OCI-LY1 (cell line): ENCODE data around the gene NLRC3.

Experiments
- H2AFZ ChIP-seq: fragments of 200-600 bp; sonication (generic), shearing (Covaris generic); 2 replicates; pipeline ENCODE4 v1.6.0; 2014; ENCODE audit warnings: antibody characterized with exemption, mild to moderate bottlenecking, low read length
- H3F3A ChIP-seq: fragments of 200-600 bp; sonication (generic), shearing (Covaris generic); 2 replicates; pipeline ENCODE4 v1.6.0; 2014; ENCODE audit warnings: mild to moderate bottlenecking, antibody characterized with exemption, low read length, moderate library complexity; ENCODE audit not compliant: insufficient read depth
- H3K27ac ChIP-seq: fragments of 200-600 bp; sonication (generic); 2 replicates; pipeline ENCODE4 v1.5.1; 2014; ENCODE audit warnings: low read length, mixed run types, mild to moderate bottlenecking, low read depth; ENCODE audit not compliant: poor library complexity, severe bottlenecking
- H3K27me3 ChIP-seq: fragments of 200-600 bp; sonication (generic); 2 replicates; pipeline ENCODE4 v1.6.0; 2014; ENCODE audit warnings: antibody characterized with exemption, mild to moderate bottlenecking, low read length, moderate library complexity; ENCODE audit not compliant: insufficient read depth
- H3K36me3 ChIP-seq: fragments of 200-600 bp; sonication (generic); 2 replicates; pipeline ENCODE4 v1.6.1; 2014; ENCODE audit warnings: mild to moderate bottlenecking, antibody characterized with exemption, low read length, moderate library complexity, mixed read lengths; ENCODE audit not compliant: insufficient read depth
- H3K4me1 ChIP-seq: fragments of 200-600 bp; sonication (generic); 2 replicates; pipeline ENCODE4 v1.5.1; 2014; ENCODE audit warnings: mild to moderate bottlenecking, low read length, moderate library complexity; ENCODE audit not compliant: insufficient read depth, severe bottlenecking
- H3K4me2 ChIP-seq: fragments of 200-600 bp; sonication (generic), shearing (Covaris generic); 2 replicates; pipeline ENCODE4 v1.6.1; 2014; ENCODE audit warnings: low read length
- H3K4me3 ChIP-seq: fragments of 200-600 bp; sonication (generic); 2 replicates; pipeline ENCODE4 v1.5.1; 2014; ENCODE audit warnings: low read length, low read depth, mild to moderate bottlenecking, mixed read lengths; ENCODE audit not compliant: poor library complexity, severe bottlenecking
- H3K79me2 ChIP-seq: fragments of 200-600 bp; shearing (Covaris generic); 2 replicates; pipeline ENCODE4 v1.6.1; 2016; ENCODE audit warnings: mixed run types, low read length, mixed read lengths; ENCODE audit not compliant: insufficient read depth
- H3K9ac ChIP-seq: fragments of 200-600 bp; sonication (generic), shearing (Covaris generic); 2 replicates; pipeline ENCODE4 v1.6.1; 2014; ENCODE audit warnings: mild to moderate bottlenecking, low read length, mixed read lengths
- H3K9me2 ChIP-seq: fragments of 200-600 bp; sonication (generic), shearing (Covaris generic); 2 replicates; pipeline ENCODE4 v1.6.1; 2014; ENCODE audit warnings: low read depth, mild to moderate bottlenecking, low read length, mixed read lengths
- H3K9me3 ChIP-seq: fragments of 200-600 bp; shearing (Covaris generic); 2 replicates; pipeline ENCODE4 v1.6.1; 2014; ENCODE audit warnings: low read length, mixed read lengths
- H4K20me1 ChIP-seq: fragments of 200-600 bp; sonication (generic), shearing (Covaris generic); 2 replicates; pipeline ENCODE4 v1.6.0; 2016; ENCODE audit warnings: mild to moderate bottlenecking, low read length; ENCODE audit not compliant: insufficient read depth
- EZH2 ChIP-seq: fragments of 200-600 bp; sonication (generic), shearing (Covaris generic); IDR thresholded peaks from 2 replicates; pipeline ENCODE4 v1.8.0; 2017; ENCODE audit warnings: borderline replicate concordance, mixed run types, mild to moderate bottlenecking, antibody characterized with exemption, low read length, moderate library complexity, mixed read lengths
- TF ChIP-seq, protein P1 (sequence below): fragments of 200-600 bp; sonication (generic), shearing (Covaris generic); IDR thresholded peaks from 2 replicates; pipeline ENCODE4 v1.5.1; 2017; ENCODE audit warnings: mild to moderate bottlenecking, antibody characterized with exemption, low read length, moderate library complexity, mixed read lengths

Gene NLRC3

DNA sequence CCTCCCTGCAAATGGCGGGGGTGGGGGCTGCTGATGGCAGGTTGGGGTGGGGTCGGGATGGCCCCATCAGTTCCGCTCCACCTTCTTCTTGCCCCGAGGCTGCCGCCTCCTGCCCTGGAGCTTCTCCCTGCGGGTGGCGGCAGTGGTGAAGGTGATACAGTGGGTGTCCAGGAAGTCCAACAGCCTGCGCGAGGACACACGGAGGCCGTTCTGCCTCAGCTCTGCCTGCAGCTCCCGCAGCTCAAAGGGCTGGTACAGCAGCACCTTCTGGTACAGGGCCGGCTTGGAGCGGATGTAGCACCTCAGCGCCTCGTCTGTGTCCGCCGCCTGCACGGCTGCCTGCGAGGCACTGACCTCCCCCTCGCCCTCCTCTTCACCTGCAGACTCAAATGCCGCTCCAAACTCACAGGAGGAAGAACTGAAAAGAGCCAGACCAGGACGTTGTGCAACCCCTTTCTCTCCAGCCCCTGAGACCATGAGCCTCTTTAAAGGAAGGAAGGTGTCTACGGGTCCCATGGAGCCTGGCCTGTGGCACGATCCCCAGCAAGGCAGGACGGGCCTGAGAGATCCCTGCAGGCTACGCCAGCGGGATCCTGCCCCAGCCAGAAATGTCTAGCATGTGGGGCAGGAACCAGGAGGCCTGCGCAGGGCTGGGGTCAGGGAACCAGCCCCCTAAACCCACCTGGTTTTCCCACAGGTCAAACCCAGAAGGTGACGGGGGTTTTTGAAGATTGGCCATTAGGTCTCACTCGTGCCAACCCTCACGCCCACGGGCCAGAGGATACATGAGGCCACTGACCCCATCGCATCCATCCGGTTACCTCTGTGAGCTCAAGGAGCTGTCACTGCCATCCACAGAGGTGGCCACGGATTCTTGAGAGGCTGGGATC, 5.3 kb upstream of the NLRC3 start:
- no peaks in the 10 kb centered on the region for H3K27me3 ChIP-seq
- no peaks in the 10 kb centered on the region for H4K20me1 ChIP-seq
- H3K4me2 ChIP-seq: no peak overlapping the region
- no peaks in the 10 kb centered on the region for H3K9me2 ChIP-seq
- no peaks in the 10 kb centered on the region for H3K9me3 ChIP-seq
- H3K9ac ChIP-seq: no peak overlapping the region
- H3F3A ChIP-seq: no peaks in the 10 kb centered on the region
- peaks cover 27% of the 10 kb centered on the region; the same call in 1 of the 2 replicates for H3K36me3 ChIP-seq
- peaks cover 43% of the 10 kb centered on the region for H3K4me1 ChIP-seq
- TF ChIP-seq EZH2: no peak
- H3K79me2 ChIP-seq: no peaks in the 10 kb centered on the region
- no peak overlapping the region for H3K4me3 ChIP-seq
- no peak overlapping the region for H2AFZ ChIP-seq
- H3K27ac ChIP-seq: no peak overlapping the region

DNA sequence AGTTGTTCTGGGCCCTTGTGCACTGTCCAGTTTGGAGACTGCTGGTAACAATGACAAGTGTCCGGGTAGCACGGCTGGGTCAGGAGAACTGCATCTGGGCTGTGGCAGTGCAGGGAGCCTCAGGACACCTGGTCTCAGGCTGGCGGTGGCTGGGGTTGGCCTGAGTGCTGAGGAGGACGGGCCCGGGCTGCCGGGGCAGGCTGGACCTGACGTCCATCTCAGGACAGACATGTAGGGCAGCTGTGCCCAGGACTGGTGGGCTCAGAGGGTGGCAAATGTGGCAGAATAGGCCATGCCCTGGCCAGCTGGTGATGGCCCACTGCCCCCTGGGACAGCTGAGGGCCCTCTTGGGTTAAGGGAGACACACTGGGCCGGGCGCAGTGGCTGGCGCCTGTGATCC, 4.2 kb upstream of the NLRC3 start:
- no peaks in the 10 kb centered on the region for H3K27me3 ChIP-seq
- peaks cover 27% of the 10 kb centered on the region; the same call in 1 of the 2 replicates for H3K36me3 ChIP-seq
- H3K9ac ChIP-seq: no peak overlapping the region
- no peaks in the 10 kb centered on the region for H3K9me2 ChIP-seq
- no peak for TF ChIP-seq EZH2
- TF ChIP-seq, protein P1, sequence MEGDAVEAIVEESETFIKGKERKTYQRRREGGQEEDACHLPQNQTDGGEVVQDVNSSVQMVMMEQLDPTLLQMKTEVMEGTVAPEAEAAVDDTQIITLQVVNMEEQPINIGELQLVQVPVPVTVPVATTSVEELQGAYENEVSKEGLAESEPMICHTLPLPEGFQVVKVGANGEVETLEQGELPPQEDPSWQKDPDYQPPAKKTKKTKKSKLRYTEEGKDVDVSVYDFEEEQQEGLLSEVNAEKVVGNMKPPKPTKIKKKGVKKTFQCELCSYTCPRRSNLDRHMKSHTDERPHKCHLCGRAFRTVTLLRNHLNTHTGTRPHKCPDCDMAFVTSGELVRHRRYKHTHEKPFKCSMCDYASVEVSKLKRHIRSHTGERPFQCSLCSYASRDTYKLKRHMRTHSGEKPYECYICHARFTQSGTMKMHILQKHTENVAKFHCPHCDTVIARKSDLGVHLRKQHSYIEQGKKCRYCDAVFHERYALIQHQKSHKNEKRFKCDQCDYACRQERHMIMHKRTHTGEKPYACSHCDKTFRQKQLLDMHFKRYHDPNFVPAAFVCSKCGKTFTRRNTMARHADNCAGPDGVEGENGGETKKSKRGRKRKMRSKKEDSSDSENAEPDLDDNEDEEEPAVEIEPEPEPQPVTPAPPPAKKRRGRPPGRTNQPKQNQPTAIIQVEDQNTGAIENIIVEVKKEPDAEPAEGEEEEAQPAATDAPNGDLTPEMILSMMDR: no peak
- H3F3A ChIP-seq: no peaks in the 10 kb centered on the region
- no peaks in the 10 kb centered on the region for H3K79me2 ChIP-seq
- H3K4me3 ChIP-seq: no peak overlapping the region
- H4K20me1 ChIP-seq: no peaks in the 10 kb centered on the region
- H2AFZ ChIP-seq: no peak overlapping the region
- no peaks in the 10 kb centered on the region for H3K9me3 ChIP-seq
- no peak overlapping the region for H3K4me2 ChIP-seq
- H3K27ac ChIP-seq: peak overlapping the region; percentile 88
- H3K4me1 ChIP-seq: peaks cover 44% of the 10 kb centered on the region

DNA sequence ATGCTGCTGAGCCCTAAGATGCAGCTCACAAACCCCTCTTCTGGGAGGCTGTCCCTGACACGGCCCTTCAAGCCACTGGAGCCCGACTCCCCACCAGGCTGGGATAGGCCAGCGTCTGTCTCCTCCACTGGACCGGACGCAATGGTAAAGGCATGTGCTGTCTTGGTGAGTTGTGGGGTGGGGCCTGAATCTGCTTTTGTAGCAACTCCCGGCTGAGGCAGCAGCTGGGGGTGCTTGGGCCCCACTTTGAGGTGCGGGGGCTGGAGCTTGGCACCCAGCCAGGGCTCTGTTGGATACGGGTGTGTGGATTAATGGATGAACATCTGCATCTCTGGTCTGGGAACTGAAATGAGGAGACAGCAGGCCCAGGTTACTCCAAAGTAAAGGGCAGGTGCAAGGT, 3.5 kb upstream of the NLRC3 start:
- Histone ChIP-seq H3K27me3 (no peaks in the 10 kb centered on the region), H3K4me3 (no peak overlapping the region), H4K20me1 (no peaks in the 10 kb centered on the region), H3K9me2 (no peaks in the 10 kb centered on the region), H3K9ac (peak overlapping the region; percentile 47; the same call in 1 of the 2 replicates), H3K4me1 (peaks cover 51% of the 10 kb centered on the region), H3K79me2 (no peaks in the 10 kb centered on the region), H3F3A (no peaks in the 10 kb centered on the region), H3K27ac (peak overlapping the region; percentile 88), H3K36me3 (peaks cover 21% of the 10 kb centered on the region; the same call in 1 of the 2 replicates), H3K9me3 (no peaks in the 10 kb centered on the region), H3K4me2 (no peak overlapping the region; the same call in 1 of the 2 replicates), H2AFZ (no peak overlapping the region)
- TF ChIP-seq, protein P1: no peak
- TF ChIP-seq EZH2: no peak
